Measurements from ENCODE around the gene SMC4.
"Not testable (repeated sequence)": the region's sequence is repeated elsewhere in the genome, so short reads cannot be mapped to it uniquely, and the experiment has no call there.

SMC4 gene

DNA sequence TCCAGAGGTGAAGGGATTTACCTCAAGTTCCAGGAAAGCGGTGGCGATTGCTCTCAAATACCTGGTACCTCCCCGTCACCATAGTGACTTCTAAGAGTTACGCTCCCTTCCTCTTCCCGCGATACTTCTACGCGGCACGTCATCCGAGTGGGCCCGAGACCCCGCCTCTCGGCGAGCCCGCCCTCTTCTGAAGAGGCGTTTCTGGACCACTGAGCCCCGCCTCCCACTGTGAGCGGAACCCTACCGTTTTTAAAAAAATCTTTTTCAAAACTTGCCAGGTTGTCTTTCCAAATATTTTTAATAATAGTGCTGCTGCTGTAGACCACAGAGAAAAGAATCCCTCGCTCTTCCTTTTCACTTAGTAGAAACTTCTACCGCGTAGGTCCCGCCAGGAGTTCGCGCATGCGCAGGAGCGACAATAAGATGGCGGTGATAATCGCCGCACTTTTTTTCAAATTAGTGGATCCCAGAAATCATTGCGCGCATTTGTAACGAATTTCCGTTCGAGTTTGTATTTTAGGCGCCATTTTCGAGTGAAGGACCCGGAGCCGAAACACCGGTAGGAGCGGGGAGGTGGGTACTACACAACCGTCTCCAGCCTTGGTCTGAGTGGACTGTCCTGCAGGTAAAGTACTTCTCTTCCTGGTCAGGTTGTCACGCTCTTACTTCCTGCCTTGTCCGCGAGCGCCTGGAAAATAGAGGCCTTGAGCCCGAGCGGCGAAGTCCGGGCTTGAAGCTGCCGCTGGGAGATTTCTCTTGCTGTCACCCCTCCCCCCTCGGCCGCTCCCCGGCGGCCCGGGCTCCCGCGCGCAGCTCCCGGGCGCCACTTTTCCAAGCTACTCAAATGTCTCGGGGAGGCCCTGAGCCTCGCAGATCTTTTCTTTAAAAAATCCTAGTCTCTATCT is at the start of gene SMC4, which contains the start of gene IFT80:
Gene SMC4 (plus strand): TSS at position 526 of the 905 bp plus-strand sequence. CDS start 1,177 bp downstream, outside the sequence.
Gene IFT80 (minus strand): TSS at position 101 of the 905 bp plus-strand sequence. CDS start 14,625 bp downstream, outside the sequence.
- DNase-seq, result peak; percentile 97

DNA sequence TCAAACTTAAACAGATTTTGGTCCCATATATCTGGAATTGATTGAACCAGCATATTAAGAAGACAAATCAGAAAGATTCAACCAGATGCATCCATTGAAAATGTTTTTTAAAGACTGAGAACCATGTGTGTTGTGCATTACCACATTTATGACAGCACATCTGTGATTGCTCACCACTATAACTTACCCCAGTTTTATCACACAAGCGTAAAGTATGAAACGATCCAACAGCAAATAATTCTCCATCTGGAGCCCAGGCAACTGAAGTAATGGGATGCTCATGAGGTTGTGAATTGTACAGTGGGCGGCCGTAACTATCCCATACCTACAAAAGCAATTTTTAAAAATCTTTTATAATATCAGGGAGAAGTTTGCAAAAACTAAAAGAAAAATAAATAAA is 43.6 kb upstream of the SMC4 start:
- no peak for DNase-seq

DNA sequence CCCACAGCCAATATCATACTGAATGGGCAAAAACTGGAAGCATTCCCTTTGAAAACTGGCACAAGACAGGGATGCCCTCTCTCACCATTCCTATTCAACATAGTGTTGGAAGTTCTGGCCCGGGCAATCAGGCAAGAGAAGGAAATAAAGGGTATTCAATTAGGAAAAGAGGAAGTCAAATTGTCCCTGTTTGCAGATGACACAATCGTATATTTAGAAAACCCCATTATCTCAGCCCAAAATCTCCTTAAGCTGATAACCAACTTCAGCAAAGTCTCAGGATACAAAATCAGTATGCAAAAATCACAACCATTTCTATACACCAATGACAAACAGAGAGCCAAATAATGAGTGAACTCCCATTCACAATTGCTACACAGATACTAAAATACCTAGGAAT is 36.6 kb upstream of the SMC4 start:
- not testable (repeated sequence) for DNase-seq

DNA sequence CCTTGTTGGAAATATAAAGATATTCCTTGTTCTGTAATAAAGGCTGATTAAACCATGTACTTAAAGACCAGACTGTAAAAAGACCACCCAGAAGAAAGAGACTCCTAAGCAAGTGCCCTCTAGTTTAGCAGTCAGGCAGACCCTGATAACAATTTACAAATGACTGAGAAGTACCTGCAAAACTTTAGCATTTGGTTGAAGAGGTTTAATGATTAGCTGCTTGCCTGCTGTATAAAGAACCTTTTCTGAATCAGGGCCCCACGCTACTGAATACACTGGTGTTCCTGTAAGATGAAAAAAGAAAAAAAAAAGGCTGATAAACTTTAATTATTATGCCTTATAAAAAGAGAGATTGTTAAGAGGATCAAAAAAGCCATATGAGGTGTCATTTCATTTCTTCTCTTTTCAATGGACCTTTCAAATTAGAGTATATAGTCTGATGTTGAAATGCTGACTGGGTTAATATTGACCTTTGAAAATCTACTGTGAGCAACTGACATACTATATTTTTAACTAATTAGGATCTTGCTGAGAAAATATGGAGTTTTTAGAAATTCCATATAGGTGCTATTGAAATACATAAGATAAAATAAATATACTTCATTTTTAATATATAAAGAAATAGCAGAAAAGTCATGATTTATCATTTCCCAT is 33.5 kb upstream of the SMC4 start:
- DNase-seq, result no peak

DNA sequence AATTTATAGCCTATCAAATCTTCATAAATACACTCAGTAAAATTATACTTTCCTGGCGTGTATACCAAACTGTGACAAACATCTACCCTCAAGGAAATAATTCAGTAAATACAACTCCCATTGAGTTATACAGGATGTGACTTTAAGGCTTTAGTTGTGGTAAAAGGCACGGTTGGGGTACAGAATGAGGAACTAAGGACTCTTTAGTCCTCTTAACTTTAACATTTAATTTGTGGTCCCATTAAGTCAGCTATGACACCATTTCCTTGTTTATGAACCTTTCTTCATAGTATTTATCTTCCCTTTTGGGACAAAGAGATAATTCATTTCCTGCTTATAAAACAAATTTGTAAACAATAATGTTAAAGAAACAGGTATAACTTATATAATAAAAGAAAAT is 30.6 kb upstream of the SMC4 start:
- DNase-seq, result no peak

DNA sequence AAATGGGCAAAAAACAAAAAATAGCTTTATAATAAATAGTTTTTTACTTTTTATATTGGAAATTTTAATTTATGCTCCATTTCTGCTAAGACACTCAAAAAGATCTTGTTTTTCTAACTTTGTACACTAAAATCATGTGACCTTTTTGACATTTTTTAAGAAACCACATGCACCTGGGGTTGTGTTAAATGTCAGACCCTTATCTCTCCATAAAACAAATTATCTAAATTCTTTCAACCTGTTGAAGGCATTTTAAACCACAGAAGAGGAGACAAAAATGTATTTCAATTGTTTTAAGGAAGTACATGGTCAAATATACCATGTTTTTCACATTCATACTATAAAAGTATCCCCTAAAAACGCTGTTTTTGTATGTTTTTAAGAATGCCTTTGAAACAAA is 29.7 kb upstream of the SMC4 start:
- no peak for DNase-seq

DNA sequence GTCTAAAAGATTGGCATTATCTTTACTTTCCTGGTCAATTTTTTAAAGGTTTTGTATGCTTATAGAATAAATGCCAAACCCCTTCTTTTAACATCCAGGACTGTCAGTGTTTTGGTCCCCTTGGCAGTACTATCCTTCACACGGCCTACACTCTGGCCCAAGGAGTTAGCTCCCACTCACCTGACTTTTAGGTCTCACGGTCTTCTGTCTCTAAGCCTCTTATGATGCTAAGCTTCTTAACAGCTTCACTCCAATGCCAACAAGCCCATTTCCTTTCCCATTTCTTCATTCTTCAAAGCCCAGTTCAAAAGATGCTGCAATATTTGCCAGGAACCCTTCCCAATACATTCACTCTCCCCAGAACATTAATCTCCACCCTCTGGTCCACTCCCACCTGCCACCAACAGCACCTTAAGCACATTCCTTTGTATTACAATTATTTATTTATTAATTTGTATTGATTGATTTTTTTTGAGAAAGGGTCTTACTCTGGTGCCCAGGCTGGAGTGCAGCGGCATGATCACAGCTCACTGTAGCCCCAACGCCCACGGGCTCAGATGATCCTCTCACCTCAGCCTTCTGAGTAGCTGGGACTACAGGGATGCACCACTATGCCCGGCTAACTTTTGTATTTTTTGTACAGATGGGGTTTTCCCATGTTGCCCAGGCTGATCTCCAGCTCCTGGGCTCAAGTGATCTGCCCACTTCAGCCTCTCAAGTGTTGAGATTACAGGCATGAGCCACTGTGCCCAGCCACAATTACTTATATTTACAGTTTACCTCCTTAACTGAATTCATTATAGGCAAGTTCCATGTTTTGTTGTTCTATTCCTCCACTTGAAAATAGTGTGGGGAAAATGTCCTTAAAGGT is 28.2 kb upstream of the SMC4 start:
- DNase-seq, result peak; percentile 83 to 86

DNA sequence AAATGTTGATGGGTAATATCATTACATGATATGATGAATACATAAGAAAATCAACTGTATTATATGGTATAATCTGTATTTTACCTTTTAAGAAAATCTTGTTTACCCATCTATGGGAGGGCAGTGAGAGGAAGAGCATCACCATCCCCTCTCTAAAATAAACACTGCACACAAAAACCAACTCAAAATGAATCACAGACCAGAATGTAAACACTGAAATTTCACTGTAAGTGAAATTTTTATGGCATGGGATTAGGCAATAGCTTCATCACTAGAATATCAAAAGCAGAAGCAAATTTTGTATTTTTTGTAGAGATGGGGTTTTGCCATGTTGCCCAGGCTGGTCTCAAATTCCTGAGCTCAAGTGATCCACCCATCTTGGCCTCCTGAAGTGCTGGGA is 26.7 kb upstream of the SMC4 start:
- no peak for DNase-seq

DNA sequence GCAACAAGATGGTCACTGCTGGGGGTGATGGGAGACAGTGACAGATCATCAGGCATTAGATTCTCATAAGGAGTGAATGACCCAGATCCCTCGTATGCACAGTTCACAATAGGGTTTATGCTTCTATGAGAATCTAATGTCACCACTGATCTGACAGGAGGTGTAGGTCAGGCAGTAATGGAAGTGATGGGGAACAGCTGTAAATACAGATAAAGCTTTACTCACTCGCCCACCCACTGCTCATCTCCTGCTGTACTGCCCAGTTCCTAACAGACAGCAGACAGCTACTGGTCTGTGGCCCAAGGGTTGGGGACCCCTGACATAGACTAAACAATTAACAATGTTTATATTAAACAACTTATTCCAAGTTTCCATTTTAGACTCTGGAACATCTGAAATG is 25.8 kb upstream of the SMC4 start:
- DNase-seq, result no peak

DNA sequence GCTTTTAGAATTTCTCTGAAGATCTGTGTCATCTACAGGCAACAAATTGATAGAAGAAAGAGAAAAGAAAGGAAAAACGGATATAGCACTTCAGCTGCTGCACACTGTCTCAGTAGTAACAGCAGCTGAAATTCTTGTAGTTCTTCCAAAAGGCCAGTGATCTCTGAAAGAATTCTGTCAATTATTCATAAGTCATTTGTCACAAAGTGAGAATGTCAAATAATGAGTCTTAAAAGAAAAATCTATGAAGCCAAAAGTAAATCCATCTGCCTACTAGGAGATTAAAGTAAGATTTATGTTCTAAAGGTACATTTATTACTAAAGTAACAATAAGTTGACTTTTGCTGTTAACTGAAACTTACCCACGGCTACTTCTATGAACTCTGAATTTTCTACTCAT is 25.0 kb upstream of the SMC4 start:
- DNase-seq, result no peak

DNA sequence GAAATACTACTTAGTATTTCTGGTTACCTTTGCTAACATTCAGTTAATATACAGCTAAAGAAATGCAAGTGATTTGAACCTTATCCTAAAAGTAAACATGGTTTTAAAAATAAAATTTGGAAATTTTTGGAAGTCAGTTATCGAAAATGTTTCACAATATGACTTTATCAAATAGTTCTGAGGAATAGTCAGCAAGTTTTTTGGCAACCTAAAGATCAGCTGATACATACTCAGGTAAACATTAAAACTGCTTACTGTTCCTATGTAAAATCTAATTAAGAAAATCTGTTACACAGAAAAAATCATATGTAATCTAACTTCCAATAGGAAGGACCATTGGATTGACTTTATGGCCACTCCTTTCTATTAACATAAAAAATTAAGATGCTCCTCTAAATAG is 24.5 kb upstream of the SMC4 start:
- DNase-seq, result no peak

DNA sequence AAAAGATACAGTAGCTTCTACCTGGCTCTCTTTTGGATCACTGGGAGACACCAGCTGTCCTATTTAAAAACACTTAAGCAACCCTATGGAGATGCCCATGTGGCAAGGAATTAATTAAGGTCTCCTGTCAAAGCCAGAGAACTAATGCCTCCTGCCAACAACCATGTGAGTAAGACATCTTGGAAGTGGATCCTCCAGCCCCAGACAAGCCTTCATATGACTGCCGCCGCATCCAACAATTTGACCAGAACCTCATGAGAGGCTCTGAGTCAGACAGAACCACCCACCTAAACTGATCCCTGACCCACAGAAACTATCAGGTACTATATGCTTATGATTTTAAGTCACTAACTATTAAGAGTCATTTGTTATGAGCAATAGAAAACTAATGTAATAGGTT is 22.8 kb upstream of the SMC4 start:
- DNase-seq, result peak; percentile 50 to 81

DNA sequence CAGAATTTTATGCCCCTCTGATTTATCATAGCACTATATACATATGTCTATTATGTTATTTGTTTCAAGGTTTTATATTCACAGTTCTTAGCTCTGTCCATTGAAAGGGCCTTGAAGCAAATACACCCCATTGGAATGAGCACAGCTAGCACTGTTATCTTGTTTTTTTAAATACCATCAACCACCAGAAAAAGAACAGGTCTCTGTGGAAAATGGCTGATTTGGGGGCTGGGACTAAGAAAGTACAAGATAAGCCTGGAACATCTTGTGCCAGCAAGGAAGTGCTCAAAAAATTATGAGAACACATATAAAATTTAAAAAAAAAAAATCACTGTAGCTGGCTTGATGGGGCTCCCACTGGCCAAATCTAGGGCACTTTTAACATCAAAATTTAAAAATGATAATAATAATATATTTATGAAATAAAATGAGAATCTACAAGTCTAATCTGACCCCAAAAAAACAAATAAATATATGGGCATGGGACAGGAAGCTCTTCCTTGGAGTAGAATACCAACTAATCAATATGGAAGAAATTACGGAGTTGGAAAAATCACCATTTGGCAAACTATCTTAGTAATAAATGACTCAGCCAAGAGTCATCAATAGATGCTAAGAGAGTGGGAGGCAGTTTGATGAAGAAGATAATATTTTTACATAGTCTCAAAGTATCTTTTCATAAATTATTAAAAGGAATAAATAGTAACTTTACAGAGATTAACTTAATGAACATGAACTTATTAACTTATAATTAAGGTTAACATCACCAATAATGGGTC is 20.9 kb upstream of the SMC4 start:
- no peak for DNase-seq

DNA sequence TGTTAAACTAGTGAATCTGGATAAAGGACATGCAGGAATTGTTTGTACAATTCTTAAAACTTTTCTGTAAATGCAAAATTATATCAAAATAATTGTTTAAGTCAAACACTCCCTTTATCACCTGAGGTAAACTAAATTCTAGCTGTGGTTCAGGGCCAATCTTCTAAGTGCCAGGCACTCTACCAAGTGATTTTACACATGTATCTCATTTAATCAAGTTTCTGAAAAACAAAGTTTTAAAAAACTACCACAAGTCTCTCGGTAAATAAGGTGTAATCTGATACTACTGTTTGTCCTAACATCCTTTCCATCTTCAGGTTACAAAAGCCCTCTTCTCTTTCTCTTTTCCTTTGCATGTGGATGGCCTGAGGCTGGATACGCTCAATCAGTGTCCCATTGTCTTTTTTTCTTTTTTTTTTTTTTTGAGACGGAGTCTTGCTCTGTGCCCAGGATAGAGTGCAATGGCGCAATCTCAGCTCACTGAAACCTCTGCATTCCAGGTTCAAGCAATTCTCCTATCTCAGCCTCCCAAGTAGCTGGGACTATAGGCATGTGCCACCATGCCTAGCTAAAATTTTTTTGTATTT is 19.7 kb upstream of the SMC4 start:
- DNase-seq, result no peak

DNA sequence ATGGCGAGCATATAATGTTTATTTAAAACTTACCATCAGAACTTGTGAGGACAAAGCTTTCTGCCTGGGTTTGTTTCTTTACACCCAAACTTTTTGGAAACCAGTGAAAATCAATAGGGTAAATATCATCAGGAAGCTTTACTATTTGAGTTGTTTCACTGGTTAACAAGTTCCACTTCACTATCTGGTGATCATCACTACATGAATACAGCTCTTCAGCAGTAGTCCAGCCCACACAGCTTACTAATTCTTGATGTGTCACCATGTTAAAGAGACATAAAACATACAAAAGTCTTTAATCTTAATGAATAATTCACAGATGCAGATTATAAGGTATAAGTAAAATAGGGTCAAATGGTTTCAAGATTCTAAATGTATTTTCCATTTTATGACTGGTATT is 18.0 kb upstream of the SMC4 start:
- no peak for DNase-seq

DNA sequence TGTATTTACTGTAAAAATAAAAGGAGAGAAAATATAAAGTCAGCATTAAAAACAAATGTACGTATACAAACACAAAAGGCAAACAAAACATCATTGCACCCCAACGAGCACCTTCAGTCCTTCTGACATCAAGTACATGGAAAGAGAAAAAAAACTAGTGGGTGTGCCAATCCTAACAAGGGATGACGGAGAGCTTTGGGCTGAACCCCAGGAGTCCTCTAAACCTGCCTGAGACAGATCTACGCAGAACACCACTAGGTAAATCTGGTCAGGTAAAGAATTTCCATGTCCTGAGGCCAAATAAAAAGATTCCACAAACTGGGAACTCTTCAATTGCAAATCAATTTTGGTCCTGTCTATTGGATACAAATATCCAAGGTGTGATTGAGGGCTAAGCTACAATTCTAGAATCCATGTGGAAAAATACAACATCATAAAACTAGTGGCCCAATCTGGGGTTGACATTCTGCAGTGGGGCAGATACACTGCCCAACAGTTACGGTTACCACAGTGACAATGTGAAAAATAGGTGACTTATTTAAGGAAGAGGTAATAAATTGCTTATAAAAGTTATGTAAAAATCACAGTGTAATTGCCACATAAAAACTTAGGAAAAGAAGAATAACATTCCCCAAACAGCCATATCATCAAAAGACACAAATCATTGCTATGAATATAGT is 14.7 kb upstream of the SMC4 start:
- DNase-seq, result no peak

DNA sequence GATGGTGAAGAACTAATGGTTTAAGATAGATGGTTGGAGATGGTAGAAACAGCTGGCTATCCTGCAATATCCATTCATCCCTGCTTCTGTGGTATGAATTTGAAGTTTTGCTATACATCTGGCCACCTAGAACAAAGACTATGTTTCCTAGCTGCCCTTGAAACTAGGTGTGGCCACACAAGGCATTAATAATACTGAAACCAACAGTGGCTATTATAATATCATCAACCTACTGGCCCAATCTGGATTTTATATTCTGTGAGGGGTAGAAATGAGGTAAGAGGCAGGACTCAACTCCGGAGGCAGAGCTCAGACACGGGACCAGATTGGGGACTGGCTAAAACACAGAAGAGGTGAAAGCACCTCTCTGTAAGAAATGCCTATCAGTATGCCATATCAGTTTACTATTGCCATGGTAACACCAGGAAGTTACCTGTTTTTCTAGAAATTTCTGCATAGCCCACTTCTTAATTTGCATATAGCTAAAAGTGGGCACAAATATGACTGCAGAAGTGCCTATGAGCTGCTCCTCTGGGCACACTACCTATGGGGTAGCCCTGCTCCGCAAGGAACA is 8.8 kb upstream of the SMC4 start:
- DNase-seq, result no peak

DNA sequence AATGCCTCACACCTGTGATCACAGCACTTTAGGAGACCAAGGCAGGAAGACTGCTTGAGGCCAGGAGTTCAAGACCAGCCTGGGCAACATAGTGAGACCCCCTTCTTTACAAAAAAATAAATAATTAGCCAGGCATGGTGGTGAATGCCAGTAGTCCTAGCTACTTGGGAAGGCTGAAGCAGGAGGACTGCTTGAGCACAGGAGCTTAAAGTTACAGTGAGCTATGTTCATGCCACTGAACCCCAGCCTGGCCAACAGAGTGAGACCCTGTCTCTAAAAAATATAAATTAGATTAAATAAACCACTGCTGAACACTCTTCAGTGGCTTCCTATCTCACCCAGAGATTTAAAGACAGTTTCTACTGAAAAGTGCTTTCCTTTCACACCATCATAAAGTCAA is 6.7 kb upstream of the SMC4 start:
- no peak for DNase-seq

DNA sequence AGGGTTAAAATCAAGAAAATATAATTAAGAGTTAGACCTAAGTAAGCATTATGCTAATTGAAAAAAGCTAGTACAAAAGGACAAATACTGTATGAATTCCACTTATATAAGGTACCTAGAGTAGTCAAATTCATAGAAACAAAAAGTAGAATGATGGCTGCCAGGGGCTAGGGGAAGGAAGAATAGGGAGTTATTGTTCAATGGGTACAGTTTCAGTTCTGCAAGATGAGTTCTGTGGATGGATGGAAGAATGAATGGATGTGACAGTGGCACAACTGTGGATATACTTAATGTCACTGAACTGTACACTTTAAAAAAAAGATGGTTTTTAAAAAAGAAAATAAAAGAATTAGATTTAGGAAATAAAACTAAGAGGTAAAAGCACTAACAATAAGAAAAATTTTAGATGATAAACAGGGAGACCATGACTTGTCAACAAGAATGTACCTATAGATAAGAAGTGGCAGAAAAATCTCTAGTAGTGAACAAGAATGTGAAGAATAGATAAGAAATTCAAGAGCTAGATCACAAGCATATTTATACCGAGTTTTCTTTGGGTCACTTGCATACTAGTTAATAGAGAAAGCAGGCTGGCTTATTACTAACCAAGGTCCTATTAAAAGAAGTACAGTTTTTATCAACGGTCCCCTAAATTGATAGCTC is 6.0 kb upstream of the SMC4 start:
- no peak for DNase-seq

DNA sequence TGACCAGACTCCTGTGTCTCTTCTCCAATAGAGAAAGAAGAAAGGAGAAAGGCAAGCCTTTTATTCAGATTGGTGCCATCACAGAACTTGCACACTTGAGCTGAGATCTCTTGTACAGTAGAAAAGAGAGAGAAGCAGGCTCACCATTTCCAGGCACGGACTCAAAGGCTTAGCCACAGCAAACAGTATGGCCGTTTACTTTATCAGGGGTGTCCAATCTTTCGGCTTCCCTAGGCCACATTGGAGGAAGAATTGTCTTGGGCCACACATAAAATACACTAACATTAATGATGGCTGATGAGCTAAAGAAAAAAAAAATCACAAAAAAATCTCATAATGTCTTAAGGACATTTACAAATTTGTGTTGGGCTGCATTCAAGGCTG is 5.4 kb upstream of the SMC4 start:
- DNase-seq, result no peak

DNA sequence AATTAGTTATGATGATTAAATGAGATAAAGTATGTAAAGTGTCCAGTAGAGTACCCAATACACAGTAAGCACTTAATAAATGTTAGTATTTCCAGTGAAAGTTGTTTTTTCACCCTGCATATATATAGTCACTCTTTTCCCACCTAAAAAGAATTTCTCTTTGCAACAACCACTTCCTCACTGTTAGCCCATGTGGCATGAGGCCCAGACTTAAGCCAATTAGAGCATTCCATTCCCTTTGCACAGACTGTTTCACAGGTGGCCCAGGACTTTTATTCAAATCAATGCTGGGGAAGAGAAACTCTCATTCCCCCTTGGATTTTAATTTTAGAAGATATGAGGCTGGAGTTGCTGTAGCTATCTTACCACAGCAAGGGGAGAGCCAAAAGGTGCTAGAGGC is 4.2 kb upstream of the SMC4 start:
- DNase-seq, result peak; percentile 68 to 78
